Hepatocyte (in vitro differentiated cells): ENCODE results near the gene DHRS3. TPM values are rescaled to one million over a fixed set of nuclear protein-coding genes. Genes with fewer than 3 reads are reported as not detected.
A peak's percentile ranks its signal among the peaks of the same experiment; 100 is the strongest.

Source experiments
- DNase-seq: peaks from one replicate; pipeline ENCODE4 v3.0.0-alpha.2; 2016; ENCODE audit warnings: low spot score
- H2AFZ ChIP-seq: fragments of 200-600 bp; sonication (generic); 2 replicates; pipeline ENCODE4 v1.6.0; 2016; ENCODE audit warnings: antibody characterized with exemption, mild to moderate bottlenecking
- H3K27ac ChIP-seq: fragments of 200-600 bp; sonication (generic); 2 replicates; pipeline ENCODE4 v1.5.1; 2016; ENCODE audit warnings: mild to moderate bottlenecking
- H3K27me3 ChIP-seq: fragments of 200-600 bp; sonication (generic); 2 replicates; pipeline ENCODE4 v1.6.1; 2016
- H3K36me3 ChIP-seq: fragments of 200-600 bp; sonication (generic); replicated peaks from 2 replicates; pipeline ENCODE4 v1.5.1; 2016; ENCODE audit warnings: low read depth; ENCODE audit not compliant: insufficient read depth
- H3K4me1 ChIP-seq: fragments of 200-600 bp; sonication (generic); 2 replicates; pipeline ENCODE4 v1.5.1; 2016; ENCODE audit warnings: mild to moderate bottlenecking, moderate library complexity; ENCODE audit not compliant: insufficient read depth
- H3K4me2 ChIP-seq: fragments of 200-600 bp; sonication (generic); 2 replicates; pipeline ENCODE4 v1.6.0; 2016
- H3K4me3 ChIP-seq: fragments of 200-600 bp; sonication (generic); 2 replicates; pipeline ENCODE4 v1.5.1; 2016; ENCODE audit warnings: mild to moderate bottlenecking
- H3K79me2 ChIP-seq: fragments of 200-600 bp; sonication (generic); 2 replicates; pipeline ENCODE4 v1.6.0; 2017; ENCODE audit warnings: mild to moderate bottlenecking
- H3K9me2 ChIP-seq: fragments of 200-600 bp; sonication (generic); replicated peaks from 2 replicates; pipeline ENCODE4 v1.6.0; 2017; ENCODE audit warnings: mild to moderate bottlenecking; ENCODE audit not compliant: insufficient read depth
- H3K9me3 ChIP-seq: fragments of 200-600 bp; sonication (generic); 2 replicates; pipeline ENCODE4 v1.5.1; 2016; ENCODE audit warnings: low read depth, mild to moderate bottlenecking
- H4K20me1 ChIP-seq: fragments of 200-600 bp; sonication (generic); 2 replicates; pipeline ENCODE4 v1.6.0; 2016; ENCODE audit warnings: mild to moderate bottlenecking; ENCODE audit not compliant: insufficient read depth, poor library complexity, severe bottlenecking
- CTCF ChIP-seq: fragments of 200-600 bp; sonication (generic); IDR thresholded peaks from 2 replicates; pipeline ENCODE4 v1.5.1; 2016; ENCODE audit warnings: antibody characterized with exemption, mild to moderate bottlenecking; ENCODE audit not compliant: poor library complexity
- EZH2 ChIP-seq: fragments of 200-600 bp; sonication (generic); IDR thresholded peaks from 2 replicates; pipeline ENCODE4 v1.6.1; 2016; ENCODE audit warnings: antibody characterized with exemption, mild to moderate bottlenecking, borderline replicate concordance
- EZH2phosphoT487 ChIP-seq: fragments of 200-600 bp; sonication (generic); IDR thresholded peaks from one replicate; pipeline ENCODE4 v1.6.1; 2018; ENCODE audit warnings: antibody characterized with exemption, mild to moderate bottlenecking, low read depth, moderate library complexity; ENCODE audit not compliant: unreplicated experiment, severe bottlenecking
- WGBS: methylation state at CpG from one replicate; pipeline ENCODE4 v1.1.6; 2016; ENCODE audit warnings: low lambda C conversion rate; ENCODE audit errors: missing lambda C conversion rate; 5-methylcytosine and 5-hydroxymethylcytosine counted together
- polyA plus RNA-seq: library from polyadenylated mRNA; unstranded; fragments of >200 nt; fragmentation: Nextera tagmentation; extraction: Ambion mirVana; gene quantifications from 2 replicates; pipeline ENCODE4 v1.2.1, GENCODE V29; 2016
- total RNA-seq: library from RNA; depleted of rRNA; stranded (reverse); fragments of >200 nt; gene quantifications from 2 replicates; pipeline ENCODE4 v1.2.3, GENCODE V29; 2014

DHRS3 gene
- total and polyA plus RNA-seq, 2 experiments from 2014 or later: 75.9 to 103 TPM

- WGBS: 67% methylated on average over 20 of the region's 20 CpGs
- Histone ChIP-seq H3K4me1 (peaks cover 7% of the 10 kb centered on the region), H3K79me2 (peaks cover 34% of the 10 kb centered on the region), H3K9me3 (no peaks in the 10 kb centered on the region), H3K36me3 (no peaks in the 10 kb centered on the region), H4K20me1 (peaks cover 12% of the 10 kb centered on the region), H3K27me3 (no peaks in the 10 kb centered on the region), H3K4me2 (no peak overlapping the region), H3K27ac (peak overlapping the region; percentile 52), H3K4me3 (no peak overlapping the region), H3K9me2 (no peaks in the 10 kb centered on the region), H2AFZ (no peak overlapping the region)
- TF ChIP-seq EZH2: no peak
- no peak for TF ChIP-seq CTCF
- TF ChIP-seq EZH2phosphoT487: no peak
- no peak for DNase-seq
Measured at GRCh38 chr1:12580054-12580887, 37.7 kb downstream of the DHRS3 start.

GRCh38 chr1:12578860-12579422 lies 39.1 kb downstream of the DHRS3 start:
- H3K27ac ChIP-seq: no peak overlapping the region
- peaks cover 7% of the 10 kb centered on the region for H3K4me1 ChIP-seq
- 96% methylated on average over 19 of the region's 19 CpGs for WGBS
- H3K27me3 ChIP-seq: no peaks in the 10 kb centered on the region
- H3K4me2 ChIP-seq: no peak overlapping the region
- H3K79me2 ChIP-seq: peaks cover 22% of the 10 kb centered on the region
- no peaks in the 10 kb centered on the region for H3K36me3 ChIP-seq
- peaks cover 7% of the 10 kb centered on the region for H4K20me1 ChIP-seq
- no peaks in the 10 kb centered on the region for H3K9me2 ChIP-seq
- H3K4me3 ChIP-seq: no peak overlapping the region
- no peak for DNase-seq
- H3K9me3 ChIP-seq: no peaks in the 10 kb centered on the region
- TF ChIP-seq EZH2phosphoT487: no peak
- H2AFZ ChIP-seq: no peak overlapping the region

- no peak for DNase-seq
- Histone ChIP-seq H3K4me3 (no peak overlapping the region), H3K36me3 (no peaks in the 10 kb centered on the region), H2AFZ (no peak overlapping the region), H4K20me1 (peaks cover 3% of the 10 kb centered on the region), H3K4me1 (peaks cover 7% of the 10 kb centered on the region), H3K9me2 (no peaks in the 10 kb centered on the region), H3K79me2 (peaks cover 12% of the 10 kb centered on the region), H3K9me3 (no peaks in the 10 kb centered on the region), H3K4me2 (no peak overlapping the region), H3K27ac (no peak overlapping the region), H3K27me3 (no peaks in the 10 kb centered on the region)
- no peak for TF ChIP-seq EZH2
- TF ChIP-seq EZH2phosphoT487: no peak
- no peak for TF ChIP-seq CTCF
- WGBS: 96% methylated on average over 12 of the region's 12 CpGs
Measured at GRCh38 chr1:12577020-12577419, 41.0 kb downstream of the DHRS3 start.

GRCh38 chr1:12574757-12575139 lies 43.3 kb downstream of the DHRS3 start:
- 91% methylated on average over 5 of the region's 5 CpGs for WGBS
- Histone ChIP-seq H3K4me2 (no peak overlapping the region), H3K9me3 (no peaks in the 10 kb centered on the region), H3K79me2 (peaks cover 2% of the 10 kb centered on the region), H4K20me1 (no peaks in the 10 kb centered on the region), H3K27ac (no peak overlapping the region), H3K27me3 (no peaks in the 10 kb centered on the region), H3K9me2 (no peaks in the 10 kb centered on the region), H3K36me3 (no peaks in the 10 kb centered on the region), H2AFZ (no peak overlapping the region), H3K4me1 (no peaks in the 10 kb centered on the region), H3K4me3 (no peak overlapping the region)
- TF ChIP-seq EZH2 (no peak), EZH2phosphoT487 (no peak), CTCF (no peak)
- DNase-seq: no peak
